ENCODE results near the gene XRCC1. TPM values are rescaled to one million over a fixed set of nuclear protein-coding genes. Genes with fewer than 3 reads are reported as not detected.

The XRCC1 gene
- total RNA-seq, 1 donor from 2014 or later, result 8.8 TPM

DNA sequence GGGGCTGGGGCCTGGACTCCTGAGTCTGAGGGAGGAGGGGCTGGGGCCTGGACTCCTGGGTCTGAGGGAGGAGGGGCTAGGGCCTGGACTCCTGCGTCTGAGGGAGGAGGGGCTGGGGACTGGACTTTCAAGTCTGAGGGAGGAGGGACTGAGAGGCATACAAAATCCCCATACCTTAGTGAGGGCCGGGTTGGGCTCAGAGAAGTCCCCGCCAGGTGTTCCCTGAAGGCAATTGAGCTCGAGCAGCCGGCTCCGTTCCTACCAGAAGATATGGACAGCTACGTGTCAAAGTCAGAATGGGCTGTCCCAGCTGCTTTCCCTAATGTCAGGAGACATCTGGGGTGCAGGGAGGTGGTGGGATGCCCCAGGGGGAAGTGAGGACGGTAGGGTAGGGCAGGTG is 80.2 kb downstream of the XRCC1 start:
- ATAC-seq (no peak), DNase-seq (ENCODE audit: low spot score) (no peak)

Other genes with a start within 250 kb of the XRCC1 start
- gene CD177, start 221.8 kb downstream of the XRCC1 start, total RNA-seq, result 0.38 TPM
- not detected for gene TEX101, start 160.6 kb downstream of the XRCC1 start, total RNA-seq
- 0.53 TPM for gene LYPD3, start 109.9 kb downstream of the XRCC1 start, total RNA-seq
- gene PHLDB3, start 70.8 kb downstream of the XRCC1 start, total RNA-seq, result 17.7 TPM
- 43.5 TPM for gene ETHE1, start 48.3 kb downstream of the XRCC1 start, total RNA-seq
- gene ZNF575, start 42.3 kb downstream of the XRCC1 start, total RNA-seq, result 1.5 TPM
- gene PINLYP, start 274 bp upstream of the XRCC1 start, total RNA-seq, result 0.88 TPM
- gene IRGQ, start 20.6 kb upstream of the XRCC1 start, total RNA-seq, result 17.1 TPM
- 7.7 TPM for gene ZNF576, start 21.1 kb upstream of the XRCC1 start, total RNA-seq
- 0.35 TPM for gene SRRM5, start 36.6 kb upstream of the XRCC1 start, total RNA-seq
- gene ZNF428, start 44.1 kb upstream of the XRCC1 start, total RNA-seq, result 15.7 TPM
- 5.1 TPM for gene CADM4, start 64.3 kb upstream of the XRCC1 start, total RNA-seq
- 3.4 TPM for gene PLAUR, start 94.6 kb upstream of the XRCC1 start, total RNA-seq
- not detected for gene IRGC, start 140.5 kb upstream of the XRCC1 start, total RNA-seq
- gene SMG9, start 179.4 kb upstream of the XRCC1 start, total RNA-seq, result 13.2 TPM
- 0.43 TPM for gene KCNN4, start 205.4 kb upstream of the XRCC1 start, total RNA-seq
- gene LYPD5, start 226.9 kb upstream of the XRCC1 start, total RNA-seq, result not detected